Cardiac muscle cell (in vitro differentiated cells and primary cell): ENCODE data around the gene PRRG2. TPM values are rescaled to one million over a fixed set of nuclear protein-coding genes. Genes with fewer than 3 reads are reported as not detected.

ENCODE experiments used
- DNase-seq, 2 donors: peaks; one replicate each; pipeline versions ENCODE4 v3.0.0 to v3.0.0-alpha.2; 2010 to 2017; ENCODE audit warnings: low read depth in 1 of 2, low spot score in 1 of 2
- H3K27ac ChIP-seq: fragments of 200-600 bp; sonication (generic); 2 replicates; pipeline ENCODE4 v1.5.1; 2016
- H3K27me3 ChIP-seq: fragments of 200-600 bp; sonication (generic); 2 replicates; pipeline ENCODE4 v1.6.0; 2016; ENCODE audit warnings: control low read depth
- H3K36me3 ChIP-seq: fragments of 200-600 bp; sonication (generic); 2 replicates; pipeline ENCODE4 v1.5.1; 2016; ENCODE audit warnings: control low read depth
- H3K4me1 ChIP-seq: fragments of 200-600 bp; sonication (generic); 2 replicates; pipeline ENCODE4 v1.8.1; 2017; ENCODE audit warnings: low read depth, mild to moderate bottlenecking, mixed run types
- H3K4me3 ChIP-seq: fragments of 200-600 bp; sonication (generic); 2 replicates; pipeline ENCODE4 v1.5.1; 2016; ENCODE audit warnings: mild to moderate bottlenecking
- H3K9me3 ChIP-seq: fragments of 200-600 bp; sonication (generic); 2 replicates; pipeline ENCODE4 v1.5.1; 2017; ENCODE audit warnings: low read depth, mild to moderate bottlenecking, control low read depth
- CTCF ChIP-seq: IDR thresholded peaks from 2 replicates; pipeline ENCODE4 v1.5.1; 2012; ENCODE audit warnings: low read depth, mild to moderate bottlenecking, low read length
- polyA plus RNA-seq: library from polyadenylated mRNA; unstranded; fragments of >200 nt; fragmentation: Nextera tagmentation; extraction: Ambion mirVana; gene quantifications from 2 replicates; pipeline ENCODE4 v1.2.1, GENCODE V29; 2016
- total RNA-seq: library from RNA; depleted of rRNA; stranded (reverse); fragments of >200 nt; gene quantifications from 2 replicates; pipeline ENCODE4 v1.2.3, GENCODE V29; 2016

PRRG2 gene
- total and polyA plus RNA-seq, 2 experiments from 2014 or later = 0.10 to 8.2 TPM

- H3K9me3 ChIP-seq = no peaks in the 10 kb centered on the region
- peaks cover 14% of the 10 kb centered on the region for H3K36me3 ChIP-seq
- no peak for TF ChIP-seq CTCF
- no peak overlapping the region for H3K4me3 ChIP-seq
- H3K27ac ChIP-seq = no peak overlapping the region
- DNase-seq = no peak
- H3K27me3 ChIP-seq = no peaks in the 10 kb centered on the region
- peaks cover 13% of the 10 kb centered on the region for H3K4me1 ChIP-seq
Observed at GRCh38 chr19:49573425-49573824, 7.7 kb upstream of the PRRG2 start.

GRCh38 chr19:49574206-49574755, 6.8 kb upstream of the PRRG2 start:
- no peak for TF ChIP-seq CTCF
- Histone ChIP-seq H3K27ac (no peak overlapping the region), H3K27me3 (no peaks in the 10 kb centered on the region), H3K4me3 (no peak overlapping the region), H3K36me3 (peaks cover 14% of the 10 kb centered on the region), H3K4me1 (peaks cover 19% of the 10 kb centered on the region), H3K9me3 (no peaks in the 10 kb centered on the region)
- DNase-seq = no peak

GRCh38 chr19:49579193-49579592, 1.9 kb upstream of the PRRG2 start:
- Histone ChIP-seq H3K36me3 (peaks cover 11% of the 10 kb centered on the region), H3K27ac (peak overlapping the region; percentile 66), H3K27me3 (no peaks in the 10 kb centered on the region), H3K4me1 (peaks cover 10% of the 10 kb centered on the region), H3K4me3 (peak overlapping the region; percentile 73), H3K9me3 (no peaks in the 10 kb centered on the region)
- no peak for TF ChIP-seq CTCF
- DNase-seq = no peak

GRCh38 chr19:49579947-49580263, 1.2 kb upstream of the PRRG2 start:
- H3K27me3 ChIP-seq = no peaks in the 10 kb centered on the region
- TF ChIP-seq CTCF = no peak
- H3K9me3 ChIP-seq = no peaks in the 10 kb centered on the region
- H3K4me1 ChIP-seq = peaks cover 10% of the 10 kb centered on the region
- H3K36me3 ChIP-seq = peaks cover 9% of the 10 kb centered on the region
- peak overlapping the region; percentile 73 for H3K4me3 ChIP-seq
- peak overlapping the region; percentile 66 for H3K27ac ChIP-seq
- DNase-seq = no peak

- no peaks in the 10 kb centered on the region for H3K9me3 ChIP-seq
- no peak for TF ChIP-seq CTCF
- peaks cover 5% of the 10 kb centered on the region for H3K36me3 ChIP-seq
- peak; percentile 96 to 98 for DNase-seq
- peak within 1 kb of the TSS; percentile 73 for H3K4me3 ChIP-seq
- no peaks in the 10 kb centered on the region for H3K27me3 ChIP-seq
- peak within 1 kb of the TSS; percentile 66 for H3K27ac ChIP-seq
- H3K4me1 ChIP-seq = peaks cover 10% of the 10 kb centered on the region
Observed at GRCh38 chr19:49580264-49581006, 681 bp upstream of the PRRG2 start, which contains the start of gene NOSIP. NOSIP (minus strand) TSS chr19:49580556; CDS start chr19:49560691, 19,865 bp downstream.
